Measurements from ENCODE around the gene FBN3.

FBN3 gene

DNA sequence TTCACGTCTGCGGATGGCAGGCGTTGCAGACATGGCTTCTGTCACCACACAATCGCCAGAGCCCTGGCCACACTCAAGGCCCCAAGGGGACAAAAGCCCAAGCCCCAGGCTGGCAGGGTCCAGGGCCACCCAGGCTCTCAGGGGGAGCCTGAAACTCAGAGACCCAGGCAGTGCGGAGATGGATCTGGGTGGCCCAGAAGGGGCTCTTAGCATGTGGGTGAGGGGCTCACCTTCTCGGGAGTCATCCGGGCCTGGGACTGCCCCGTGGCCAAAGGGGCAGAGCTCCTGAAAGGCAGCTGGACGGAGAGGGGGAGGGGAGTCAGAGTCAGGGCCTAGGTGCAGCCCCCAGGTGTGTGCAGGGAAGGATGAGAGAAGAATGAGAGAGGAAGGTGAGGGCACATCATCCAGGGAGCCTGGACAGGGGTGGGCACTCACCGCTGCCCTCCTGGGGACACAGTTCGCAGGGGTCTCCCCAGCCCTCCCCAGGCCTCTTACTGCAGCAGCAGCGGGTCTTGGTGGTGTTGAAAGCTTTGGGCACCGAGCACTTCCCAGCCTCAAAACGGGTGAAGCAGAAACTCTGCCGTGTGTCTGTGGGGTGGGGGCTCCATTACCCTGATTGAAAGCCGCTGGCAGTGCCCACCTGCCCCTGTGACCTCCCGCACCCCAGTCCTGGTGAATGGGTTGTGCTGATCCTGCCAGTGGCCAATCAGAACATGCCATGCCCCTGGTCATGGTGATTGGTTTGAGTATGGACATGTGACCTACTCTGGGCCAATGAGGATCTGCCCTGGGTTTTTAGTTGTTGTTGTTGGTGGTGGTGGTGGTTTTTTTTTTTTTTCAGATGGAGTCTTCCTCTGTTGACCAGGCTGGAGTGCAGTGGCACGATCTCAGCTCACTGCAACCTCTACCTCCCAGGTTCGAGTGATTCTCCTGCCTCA lies 59.5 kb downstream of the FBN3 start:
- DNase-seq (ENCODE audit: low read depth in 2 of 2): no peak

DNA sequence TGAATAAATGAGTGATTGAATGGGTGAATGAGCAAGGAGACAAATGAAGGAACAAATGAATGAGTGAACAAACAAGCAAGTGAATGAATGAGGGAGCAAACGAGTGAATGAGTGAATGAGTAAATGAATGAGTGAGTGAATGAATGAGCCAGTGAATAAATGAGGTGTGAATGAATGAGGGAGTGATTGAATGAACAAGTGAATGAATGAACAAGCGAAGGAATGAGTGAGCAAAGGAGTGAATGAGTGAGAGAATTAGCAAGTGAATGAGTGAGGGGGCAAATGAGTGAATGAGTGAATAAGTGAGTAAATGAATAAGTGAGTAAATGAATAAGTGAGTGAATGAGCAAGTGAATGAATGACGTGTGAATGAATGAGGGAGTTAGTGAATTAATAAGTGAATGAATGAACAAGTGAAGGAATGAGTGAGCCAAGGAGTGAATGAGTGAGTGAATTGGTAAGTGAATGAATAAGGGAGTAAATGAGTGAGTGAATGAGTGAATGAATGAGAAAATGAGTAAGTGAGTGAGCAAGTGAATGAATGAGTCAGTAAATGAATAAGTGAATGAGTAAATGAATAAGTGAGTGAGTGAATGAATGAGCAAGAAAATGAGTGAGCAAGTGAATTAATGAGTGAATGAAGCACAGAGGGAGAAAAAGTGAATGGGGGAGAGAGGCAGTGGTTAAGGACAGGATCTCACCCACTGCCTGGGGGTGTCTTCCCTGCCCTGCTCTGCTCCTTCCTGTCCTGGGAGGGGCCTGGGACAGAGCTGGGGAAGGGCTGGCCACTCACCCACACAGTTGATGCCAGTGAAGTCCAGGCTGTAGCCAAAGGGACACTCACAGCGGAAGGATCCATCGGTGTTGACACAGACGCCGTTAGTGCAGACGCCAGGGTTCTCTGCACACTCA lies 60.4 kb downstream of the FBN3 start:
- no peak for DNase-seq (ENCODE audit: low read depth in 2 of 2)

DNA sequence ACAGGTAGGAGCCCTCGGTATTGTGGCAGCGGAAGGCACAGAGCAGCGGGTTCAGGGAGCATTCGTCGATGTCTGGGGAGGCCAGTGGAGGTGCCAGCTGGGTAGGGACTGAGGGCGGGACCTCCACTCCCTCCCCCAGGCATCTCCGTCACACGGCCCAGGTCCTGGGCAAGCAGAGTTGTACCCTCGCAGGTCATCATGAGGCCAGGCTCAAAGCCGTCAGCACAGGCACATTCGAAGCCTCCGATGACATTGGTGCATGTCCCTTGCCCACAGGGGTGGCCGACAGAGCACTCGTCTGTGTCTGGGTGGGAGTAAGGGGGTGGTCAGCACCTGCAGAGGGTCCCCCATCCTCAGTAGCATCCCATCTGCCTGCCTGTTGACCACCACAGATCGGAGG lies 61.5 kb downstream of the FBN3 start:
- DNase-seq (ENCODE audit: low read depth in 2 of 2): no peak

DNA sequence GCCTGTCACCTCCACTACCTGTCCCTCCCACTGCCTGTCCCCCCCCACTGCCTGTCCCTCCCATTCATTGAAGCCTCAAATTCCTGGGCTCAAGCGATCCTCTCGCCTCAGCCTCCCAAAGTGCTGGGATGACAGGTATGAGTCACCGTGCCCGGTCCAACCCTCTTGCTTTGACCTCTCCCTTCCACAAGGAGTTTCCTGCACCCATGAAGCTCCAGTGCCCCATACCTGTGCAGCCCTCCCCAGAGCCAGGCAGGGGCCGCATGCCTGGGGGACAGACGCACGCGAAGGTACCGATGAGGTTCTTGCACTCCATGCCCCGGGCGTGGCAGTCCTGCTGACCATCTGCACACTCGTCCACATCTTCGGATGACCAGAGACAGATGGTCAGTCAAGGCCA lies 62.5 kb downstream of the FBN3 start:
- DNase-seq (ENCODE audit: low read depth in 2 of 2): no peak

DNA sequence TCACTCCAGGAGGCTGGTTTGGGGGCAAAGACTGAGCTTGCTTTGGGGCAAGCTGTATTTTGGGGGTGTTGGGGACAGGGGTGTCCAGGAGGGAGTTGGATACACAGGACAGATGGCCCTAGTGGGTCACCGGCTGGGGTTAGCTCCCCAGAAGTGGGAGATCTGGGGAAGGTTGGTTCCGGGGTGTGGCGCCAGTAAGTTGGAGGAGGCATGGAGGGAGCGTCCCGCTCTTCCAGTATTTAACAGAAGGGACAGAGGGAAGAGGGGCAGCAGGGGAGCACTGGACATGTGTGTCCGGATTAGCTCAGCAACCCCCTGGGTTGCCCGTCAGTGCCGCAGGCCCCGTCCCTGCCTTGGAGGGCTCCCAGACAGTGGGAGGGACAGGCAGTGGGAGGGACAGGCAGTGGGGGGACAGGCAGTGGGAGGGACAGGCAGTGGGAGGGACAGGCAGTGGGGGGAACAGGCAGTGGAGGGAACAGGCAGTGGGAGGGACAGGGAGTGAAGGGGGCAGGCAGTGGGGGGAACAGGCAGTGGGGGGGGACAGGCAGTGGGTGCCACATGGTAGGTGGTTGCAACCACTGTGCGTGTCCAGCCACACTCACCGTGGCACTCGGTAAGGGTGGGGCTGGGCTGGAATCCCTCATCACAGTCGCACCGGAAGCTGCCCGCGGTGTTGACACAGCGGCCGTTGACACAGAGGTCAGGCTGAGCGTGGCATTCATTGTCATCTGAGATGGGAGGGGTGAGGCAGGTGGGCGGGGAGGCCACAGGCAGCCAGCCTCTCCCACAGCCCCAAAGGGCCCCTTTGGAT lies 63.6 kb downstream of the FBN3 start:
- no peak for DNase-seq (ENCODE audit: low read depth in 2 of 2)

DNA sequence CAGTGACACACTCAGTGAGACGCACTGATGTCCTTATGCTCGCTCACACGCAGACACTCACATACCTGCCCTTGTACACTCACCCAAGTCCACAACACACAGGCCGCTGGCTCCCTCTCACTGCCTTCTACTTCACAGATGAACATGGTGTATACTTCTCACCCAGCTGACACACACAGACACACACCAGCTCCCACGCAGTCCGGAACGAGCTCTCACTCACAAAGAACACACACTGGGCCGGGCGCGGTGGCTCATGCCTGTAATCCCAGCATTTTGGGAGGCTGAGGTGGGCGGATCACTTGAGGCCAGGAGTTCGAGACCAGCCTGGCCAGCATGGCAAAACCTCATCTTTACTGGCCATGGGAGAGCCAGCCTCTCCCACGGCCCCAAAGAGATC lies 65.2 kb downstream of the FBN3 start:
- DNase-seq (ENCODE audit: low read depth in 2 of 2): no peak

DNA sequence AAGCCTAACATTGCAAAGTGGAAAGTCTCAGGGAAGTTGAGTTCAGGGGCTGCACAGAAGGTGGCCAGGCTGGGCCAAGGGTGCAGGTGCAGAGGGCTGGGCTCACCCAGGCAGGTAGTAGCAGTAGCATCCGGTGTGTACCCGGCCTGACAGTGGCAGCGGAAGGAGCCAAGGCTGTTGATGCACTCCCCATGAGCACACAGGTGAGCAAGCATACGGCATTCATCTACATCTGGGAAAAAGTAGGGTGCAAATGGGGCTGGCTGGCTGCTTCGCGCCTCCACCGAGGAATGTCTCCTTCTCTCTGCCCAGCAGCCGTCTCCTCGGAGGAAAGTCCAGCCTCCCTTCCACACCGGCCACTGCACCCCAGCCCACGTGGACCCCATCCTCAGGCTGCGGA lies 66.3 kb downstream of the FBN3 start:
- no peak for DNase-seq (ENCODE audit: low read depth in 2 of 2)

DNA sequence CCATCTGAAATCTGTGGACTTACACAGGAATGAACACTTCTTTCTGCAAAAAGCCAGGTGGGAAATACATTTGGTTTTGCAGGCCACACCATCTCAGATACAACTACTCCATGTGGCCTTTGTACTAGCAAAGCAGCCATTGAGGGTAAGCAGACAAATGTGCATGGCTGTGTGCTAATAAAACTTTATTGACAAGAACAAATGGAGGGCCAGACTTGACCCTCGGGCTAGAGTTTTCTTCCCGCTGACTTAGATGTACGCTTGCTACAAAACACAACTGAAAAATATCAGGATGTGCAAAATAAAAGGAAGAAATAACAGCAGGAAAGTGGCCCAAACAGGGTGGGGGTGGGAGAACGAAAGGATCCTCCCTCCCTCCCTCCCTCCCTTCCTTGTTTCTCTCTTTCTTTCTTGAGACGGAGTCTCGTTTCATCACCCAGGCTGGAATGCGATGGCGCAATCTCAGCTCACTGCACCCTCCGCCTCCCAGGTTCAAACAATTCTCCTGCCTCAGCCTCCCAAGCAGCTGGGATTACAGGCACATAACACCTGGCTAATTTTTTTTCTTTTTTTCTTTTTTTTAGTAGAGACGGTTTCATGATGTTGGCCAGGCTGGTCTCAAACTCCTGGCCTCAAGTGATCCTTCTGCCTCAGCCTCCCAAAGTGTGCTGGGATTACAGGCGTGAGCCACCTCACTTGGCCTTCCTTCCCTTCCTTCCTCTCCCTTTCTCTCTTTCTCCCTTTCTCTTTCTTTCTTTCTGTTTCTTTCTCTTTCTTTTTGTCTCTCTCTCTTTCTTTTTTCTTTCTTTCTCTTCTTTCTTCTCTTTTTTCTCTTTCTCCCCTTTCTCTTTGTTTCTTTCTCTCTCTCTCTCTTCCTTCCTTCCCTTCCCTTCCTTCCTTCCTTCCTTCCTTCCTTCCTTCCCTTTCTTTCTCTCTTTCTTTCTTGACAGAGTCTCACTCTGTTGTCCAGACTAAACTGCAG lies 67.5 kb downstream of the FBN3 start:
- DNase-seq (ENCODE audit: low read depth in 2 of 2): no peak

DNA sequence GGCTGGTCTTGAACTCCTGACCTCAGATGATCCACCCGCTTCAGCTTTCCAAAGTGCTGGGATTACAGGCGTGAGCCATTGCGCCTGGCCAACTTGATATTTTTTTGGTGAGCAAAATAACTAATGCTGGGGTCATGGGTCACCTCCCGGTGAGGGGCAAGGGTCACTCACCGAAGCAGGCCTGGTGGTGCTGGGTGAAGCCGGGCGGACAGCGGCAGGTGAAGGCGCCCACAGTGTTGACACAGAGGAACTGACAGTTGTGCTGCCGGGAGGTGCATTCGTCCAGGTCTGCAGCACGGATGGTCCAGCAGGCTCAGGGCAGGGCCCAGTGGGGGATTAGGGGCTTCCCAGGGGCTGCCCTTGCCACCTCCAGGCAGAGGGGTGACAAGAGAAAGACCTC lies 68.6 kb downstream of the FBN3 start:
- DNase-seq (ENCODE audit: low read depth in 2 of 2): no peak

DNA sequence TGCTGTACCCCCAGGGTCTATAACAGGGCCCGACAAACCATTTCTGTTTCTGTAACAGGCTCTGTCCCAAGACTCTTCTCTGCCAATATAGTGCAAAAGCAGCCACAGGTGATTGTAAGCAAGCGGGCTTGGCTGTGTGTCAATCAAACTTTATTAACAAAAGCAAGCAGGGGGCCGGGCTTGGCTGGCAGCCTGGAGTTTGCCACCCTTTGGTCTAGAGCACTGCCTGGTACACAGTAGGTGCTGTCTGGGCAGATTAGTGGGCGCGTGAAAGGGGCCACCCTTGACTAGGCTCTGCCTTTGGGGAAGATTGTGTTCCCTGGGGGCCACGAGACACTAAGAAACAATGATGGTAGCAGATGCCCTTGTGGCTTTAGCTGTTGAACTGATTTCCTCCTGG lies 69.4 kb downstream of the FBN3 start:
- no peak for DNase-seq (ENCODE audit: low read depth in 2 of 2)

DNA sequence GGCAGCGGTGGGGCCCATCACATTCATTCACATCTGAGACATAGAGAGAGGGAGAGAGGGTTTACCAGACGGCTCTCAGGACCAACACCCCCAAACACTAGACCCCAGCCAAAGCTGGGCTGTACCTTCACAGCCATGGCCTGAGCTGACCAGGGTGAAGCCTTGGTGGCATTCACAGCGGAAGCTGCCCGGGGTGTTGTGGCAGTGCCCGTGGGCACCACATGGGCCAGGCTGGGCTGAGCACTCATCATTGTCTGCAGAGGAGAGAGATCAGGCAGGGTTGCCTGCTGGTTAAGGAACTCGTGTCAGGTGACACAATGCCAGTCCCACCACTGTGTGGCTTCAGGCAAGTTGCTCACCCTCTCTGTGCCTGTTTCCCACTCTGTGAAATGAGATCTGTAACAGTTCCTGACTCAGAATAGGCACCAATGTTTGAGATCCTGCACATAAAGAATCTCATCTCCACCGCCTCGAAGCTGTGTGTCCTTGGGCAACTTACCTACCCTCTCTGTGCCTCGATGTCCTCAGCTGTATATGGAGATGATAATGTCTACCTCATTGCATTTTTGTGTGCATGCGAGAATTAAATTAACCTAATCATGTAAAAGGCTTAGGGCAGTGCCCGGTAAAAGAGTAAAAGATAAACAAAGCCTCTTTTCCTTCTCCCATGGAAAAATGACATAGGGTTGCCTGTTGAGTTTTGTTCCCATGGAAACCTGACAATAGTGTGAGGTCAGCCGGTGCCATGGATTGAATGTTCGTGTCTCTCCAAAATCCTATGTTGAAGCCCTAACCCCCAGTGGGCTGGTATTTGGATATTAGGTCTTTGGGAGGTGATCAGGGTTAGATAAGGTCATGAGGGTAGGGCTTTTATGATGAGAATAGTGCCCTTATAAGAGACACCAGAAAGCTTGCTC lies 74.0 kb downstream of the FBN3 start:
- no peak for DNase-seq (ENCODE audit: low read depth in 2 of 2)

DNA sequence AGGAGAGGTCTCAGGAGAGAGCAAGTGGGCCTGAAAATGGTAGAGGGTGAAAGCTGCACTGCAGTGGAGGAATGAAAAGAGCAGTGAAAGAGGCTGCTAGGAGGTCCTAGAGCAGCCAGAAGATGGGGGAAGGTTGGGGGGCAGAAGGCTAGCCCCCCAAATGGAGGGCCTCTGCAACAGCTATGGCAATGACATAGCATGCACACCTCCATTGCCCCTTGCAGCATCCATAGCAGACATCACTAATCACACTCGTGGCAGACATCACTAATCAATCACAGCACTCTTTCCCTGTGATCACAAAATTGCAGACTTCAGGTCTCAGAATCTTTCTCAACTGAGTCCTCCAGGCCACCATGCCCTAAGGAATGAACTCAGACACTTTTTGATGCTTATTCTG lies 74.9 kb downstream of the FBN3 start:
- DNase-seq (ENCODE audit: low read depth in 2 of 2): no peak

DNA sequence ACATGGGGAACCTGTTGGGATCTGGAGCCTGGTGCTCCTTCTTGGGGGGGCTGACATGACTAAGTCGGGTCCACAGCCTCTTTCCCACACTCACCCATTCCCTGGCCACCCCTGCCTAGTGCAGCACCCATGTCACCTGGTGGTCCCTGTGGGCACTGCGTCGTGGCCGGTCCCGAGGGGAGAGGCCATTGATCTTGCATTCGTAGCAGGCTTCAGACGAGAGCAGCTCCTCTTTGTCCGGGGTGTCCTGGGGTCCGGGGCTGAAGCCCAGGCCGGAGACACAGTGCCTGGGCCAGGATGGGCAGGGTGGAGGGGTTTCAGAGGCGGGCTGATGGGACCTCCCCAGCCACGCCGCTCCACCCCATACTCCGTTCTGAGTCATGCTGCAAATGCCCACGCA lies 77.5 kb downstream of the FBN3 start:
- DNase-seq (ENCODE audit: low read depth in 2 of 2): no peak

DNA sequence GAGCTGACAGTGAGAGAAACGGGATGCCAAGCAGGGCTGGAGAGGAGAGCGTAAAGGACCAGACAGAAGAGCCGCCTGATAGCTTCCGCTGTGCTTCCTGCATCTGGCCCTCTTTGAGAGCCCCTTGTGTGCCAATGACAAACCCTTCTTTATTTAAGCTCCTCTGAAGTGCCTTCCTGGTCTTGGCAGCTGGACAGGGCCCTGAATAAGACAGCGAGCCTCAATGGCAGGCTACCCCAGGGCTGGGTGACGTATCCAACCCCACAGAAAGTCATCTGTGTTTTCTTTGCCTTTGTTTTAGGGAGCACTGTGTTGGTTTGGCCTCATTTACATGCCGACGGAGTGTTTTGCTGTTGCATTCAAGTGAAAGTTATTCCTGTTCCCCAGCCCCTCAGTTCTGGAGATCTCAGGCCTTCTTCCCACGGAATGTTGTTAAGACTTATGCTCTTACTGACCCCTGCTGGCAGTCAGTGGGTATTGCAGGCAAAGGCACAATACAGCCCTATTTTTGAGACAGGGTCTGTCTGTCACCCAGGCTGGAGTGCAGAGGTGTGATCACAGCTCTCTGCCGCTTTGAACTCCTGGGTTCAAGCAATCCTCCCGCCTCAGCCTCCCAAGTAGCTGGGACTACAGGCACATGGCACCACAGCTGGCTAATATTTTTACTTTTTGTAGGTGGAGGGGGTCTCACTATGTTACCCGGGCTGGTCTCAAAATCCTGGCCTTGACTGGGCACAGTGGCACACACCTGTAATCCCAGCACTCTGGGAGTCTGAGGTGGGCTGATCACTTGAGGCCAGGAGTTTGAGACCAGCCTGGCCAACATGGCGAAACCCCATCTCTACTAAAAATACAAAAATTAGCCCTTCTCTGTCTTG lies 80.1 kb downstream of the FBN3 start:
- no peak for DNase-seq (ENCODE audit: low read depth in 2 of 2)

DNA sequence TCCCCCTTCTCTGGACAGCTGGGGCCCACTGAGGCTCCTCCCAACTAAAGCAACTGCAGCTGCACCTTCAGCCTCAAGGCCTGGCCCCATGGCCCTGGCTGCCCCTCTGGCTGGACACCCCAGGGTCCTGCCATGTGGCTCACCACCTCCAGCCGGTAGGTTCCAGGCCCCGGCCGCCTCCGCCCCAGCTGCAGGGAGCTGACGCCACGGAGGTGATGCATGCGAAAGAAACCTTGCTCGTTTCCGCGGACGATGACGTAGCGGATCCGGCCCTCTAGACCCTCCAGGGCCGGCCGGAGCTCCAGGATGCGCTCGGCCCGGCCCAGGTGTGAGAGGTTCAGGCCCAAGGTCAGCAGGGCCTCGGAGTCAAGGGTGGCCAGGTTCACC lies 83.5 kb downstream of the FBN3 start:
- no peak for DNase-seq (ENCODE audit: low read depth in 2 of 2)

DNA sequence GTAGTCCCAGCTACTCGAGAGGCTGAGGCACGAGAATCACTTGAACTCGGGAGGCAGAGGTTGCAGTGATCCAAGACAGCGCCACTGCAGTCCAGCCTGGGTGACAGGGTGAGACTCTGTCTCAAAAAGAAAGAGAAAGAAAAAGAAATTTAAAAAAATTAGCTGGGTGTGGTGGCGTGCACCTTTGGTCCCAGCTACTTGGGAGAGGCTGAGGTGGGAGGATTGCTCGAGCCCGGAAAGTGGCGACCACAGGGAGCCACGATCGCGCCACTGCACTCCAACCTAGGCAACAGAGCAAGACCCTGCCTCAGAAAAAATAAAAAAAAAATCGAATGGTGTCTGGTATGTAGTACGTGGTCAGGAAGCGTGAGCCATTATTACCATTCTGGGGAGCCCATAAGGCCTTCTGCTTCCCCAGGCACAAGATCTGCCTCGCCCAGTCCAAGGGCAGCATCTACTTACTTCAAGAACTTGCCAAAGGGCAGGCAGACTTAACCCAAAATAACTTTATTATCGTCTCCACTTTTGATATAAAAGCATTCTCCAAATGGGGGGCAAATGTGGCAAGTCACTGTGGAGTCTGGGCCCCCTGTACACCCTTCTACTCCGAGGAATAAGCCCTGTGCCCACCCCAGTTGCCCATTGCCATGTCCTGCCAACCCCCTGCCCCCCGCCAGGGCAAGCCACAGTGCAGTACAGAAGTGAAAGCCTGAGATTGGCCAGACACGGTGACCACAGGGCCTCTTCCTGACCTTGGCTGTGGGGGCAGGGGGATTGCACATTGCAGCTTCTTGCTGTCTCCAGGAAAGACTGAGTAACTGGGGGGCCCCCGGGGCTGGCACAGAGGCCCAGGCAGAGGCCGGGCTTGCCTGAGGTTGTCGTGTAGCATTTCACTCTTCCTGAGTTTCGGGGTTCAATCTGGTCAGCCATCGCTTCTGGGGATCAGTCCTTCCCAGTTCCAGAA lies 84.2 kb downstream of the FBN3 start:
- no peak for DNase-seq (ENCODE audit: low read depth in 2 of 2)

DNA sequence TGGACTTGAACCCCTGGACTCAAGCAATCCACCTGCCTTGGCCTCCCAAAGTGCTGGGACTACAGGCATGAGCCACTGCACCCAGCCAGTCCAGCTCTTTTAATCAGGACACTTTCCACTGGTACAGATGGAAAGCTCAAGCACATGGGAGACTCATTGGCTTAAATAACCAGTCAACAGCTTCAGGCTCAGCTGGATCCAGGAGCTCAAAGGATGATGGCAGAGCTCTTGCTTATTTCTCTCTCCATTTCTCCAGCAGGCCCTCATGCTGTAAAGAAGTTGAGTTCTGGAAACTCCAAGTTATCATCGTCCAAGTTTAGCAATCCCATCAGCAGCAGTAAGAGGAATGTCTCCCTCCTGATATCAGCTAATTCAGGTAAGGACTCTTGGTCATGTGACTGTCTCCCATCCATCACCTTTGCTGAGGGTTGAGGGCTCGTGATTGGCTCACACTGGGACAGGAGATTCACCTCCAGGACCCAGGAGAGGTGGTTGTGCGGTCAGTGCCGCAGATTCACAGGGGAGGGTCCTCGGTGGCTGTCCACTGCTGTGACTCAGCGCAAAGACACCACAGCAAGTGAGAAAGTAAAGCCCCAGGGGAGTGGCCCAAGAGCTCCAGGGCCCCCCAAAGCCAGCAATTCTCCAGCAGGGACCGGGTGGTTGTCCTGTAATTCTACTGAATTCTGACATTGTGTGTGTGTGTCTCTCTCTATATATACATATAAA lies 91.7 kb downstream of the FBN3 start:
- no peak for DNase-seq (ENCODE audit: low read depth in 2 of 2)
